Cardiac fibroblast (primary cell): ENCODE measurements around the gene ZBTB26.

Source experiments
- DNase-seq, 2 donors: peaks; one replicate each; pipeline versions ENCODE4 v3.0.0 to v3.0.0-alpha.2; 2010; ENCODE audit warnings: low read depth in 2 of 2
- H3K4me3 ChIP-seq, 2 donors: replicated peaks in 1 of 2; 1 replicate in 1 of 2; 2 replicates in 1 of 2; pipeline ENCODE4 v1.5.1; 2011; ENCODE audit warnings: low read depth in 2 of 2, low read length in 2 of 2, mild to moderate bottlenecking in 2 of 2, moderate library complexity in 1 of 2
- CTCF ChIP-seq: IDR thresholded peaks from one replicate; pipeline ENCODE4 v1.5.1; 2011; ENCODE audit warnings: low read depth, mild to moderate bottlenecking, low read length, inconsistent platforms

ZBTB26 gene

DNA sequence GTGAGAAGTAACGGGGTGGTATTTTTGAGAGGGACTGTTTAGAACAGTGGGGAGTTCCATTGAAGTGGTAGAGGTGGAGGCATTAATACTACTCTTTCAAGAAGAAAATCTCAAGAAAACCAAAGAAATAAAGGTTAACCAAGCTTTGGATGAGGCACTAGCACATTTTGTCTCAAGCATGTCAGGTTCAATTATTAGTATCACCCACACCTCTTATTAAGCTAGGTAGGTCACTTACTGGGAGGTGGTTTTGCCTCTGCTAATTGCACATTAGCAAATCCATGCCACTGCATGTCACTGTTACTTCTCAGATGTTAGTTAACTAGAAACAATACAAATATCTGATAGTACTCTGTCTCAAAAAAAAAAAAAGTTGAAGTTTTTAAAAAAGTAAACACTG is 19.7 kb upstream of the ZBTB26 start:
- no peak for TF ChIP-seq CTCF
- H3K4me3 ChIP-seq: no peak overlapping the region
- DNase-seq: no peak

DNA sequence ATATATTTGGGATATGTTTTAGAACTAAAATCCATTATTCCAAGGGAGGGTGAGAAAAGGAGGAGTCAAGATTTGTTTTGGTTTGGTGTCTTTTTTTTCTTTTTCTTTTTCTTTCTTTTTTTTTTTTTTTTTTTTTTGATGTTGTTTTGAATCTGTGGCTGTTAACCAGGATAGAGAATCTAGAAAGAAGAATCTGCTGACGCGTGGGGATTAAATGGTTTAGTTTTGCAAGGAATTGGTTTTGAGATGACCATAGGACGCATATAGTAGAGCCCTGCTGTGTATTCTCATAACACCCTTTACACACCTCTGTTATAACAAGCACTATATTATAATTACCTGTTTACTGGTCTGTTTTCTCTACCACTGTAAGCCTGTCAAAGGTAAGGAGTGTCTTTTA is 19.0 kb upstream of the ZBTB26 start:
- no peak for DNase-seq
- no peak for TF ChIP-seq CTCF
- no peak overlapping the region for H3K4me3 ChIP-seq

- TF ChIP-seq CTCF: no peak
- H3K4me3 ChIP-seq: no peak overlapping the region
- peak in 1 of 2 donors; percentile 36 for DNase-seq
These were observed 18.4 kb upstream of the ZBTB26 start for GRCh38 chr9:122949696-122950095.

GRCh38 chr9:122948313-122948712 is 17.0 kb upstream of the ZBTB26 start:
- no peak for TF ChIP-seq CTCF
- H3K4me3 ChIP-seq: no peak overlapping the region
- no peak for DNase-seq

GRCh38 chr9:122946461-122947005 is 15.2 kb upstream of the ZBTB26 start:
- TF ChIP-seq CTCF: no peak
- no peak overlapping the region for H3K4me3 ChIP-seq
- DNase-seq: no peak

DNA sequence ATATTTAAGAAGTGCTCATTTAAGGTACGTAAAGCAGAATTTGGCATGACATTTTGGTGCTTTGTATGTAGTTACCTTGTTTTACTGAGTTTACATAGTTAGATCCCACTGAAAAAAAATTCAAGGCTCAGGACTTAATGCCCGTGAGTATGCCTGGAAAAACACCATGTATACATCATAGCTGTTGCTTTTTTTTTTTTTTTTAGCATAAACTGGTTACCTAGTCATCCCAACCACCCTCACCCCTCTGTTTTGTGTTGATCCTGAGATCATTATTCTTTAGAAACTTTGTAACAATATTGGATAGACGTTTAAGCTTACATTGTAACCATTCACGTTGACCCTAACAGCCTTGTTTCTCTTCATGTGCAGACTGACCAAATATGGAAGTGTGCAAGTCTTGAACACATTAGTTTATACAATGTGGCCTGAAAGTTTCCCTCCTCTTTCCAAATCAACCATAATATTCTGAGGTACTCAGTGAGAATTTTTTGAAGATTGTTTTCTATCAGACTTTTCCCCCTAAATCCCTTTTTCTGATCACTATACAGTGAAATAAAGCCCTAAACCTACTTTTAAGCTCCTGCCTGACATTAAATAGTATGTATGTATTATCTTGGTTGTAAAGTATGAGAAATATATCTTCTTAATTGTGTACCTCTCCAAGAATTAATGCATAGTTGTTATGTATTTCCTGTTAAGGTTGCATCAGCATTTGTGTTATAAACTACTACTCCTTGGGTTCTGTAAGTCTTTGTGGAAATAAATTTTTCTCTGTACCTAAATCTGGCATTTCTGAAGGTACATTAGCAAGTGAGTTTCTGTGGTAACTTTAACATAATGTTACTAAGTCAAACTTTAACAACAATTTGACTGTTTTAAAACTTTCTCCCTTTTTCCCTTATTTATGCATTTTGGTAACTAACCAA is 13.9 kb upstream of the ZBTB26 start:
- no peak overlapping the region for H3K4me3 ChIP-seq
- no peak for TF ChIP-seq CTCF
- DNase-seq: no peak
